ENCODE results near the gene OR2M2.

GRCh38 chr1:248164031-248164430 lies 10.6 kb upstream of the OR2M2 start:
- TF ChIP-seq ZZZ3 (IDR thresholded peaks at IDR 0.05) (no peak), EP300 (IDR thresholded peaks at IDR 0.05; ENCODE audit: low read length) (no peak), TBL1XR1 (IDR thresholded peaks at IDR 0.05; ENCODE audit: low read length in 2 of 2) (no peak), SP2 (IDR thresholded peaks at IDR 0.05; ENCODE audit: extremely low read depth, low read depth, low read length, poor library complexity, severe bottlenecking) (no peak), ZNF583 (CRISPR knock-in tag; IDR thresholded peaks at IDR 0.05) (no peak), ZEB2 (IDR thresholded peaks at IDR 0.05) (no peak), CHD4 (IDR thresholded peaks at IDR 0.05; ENCODE audit: insufficient read depth, insufficient replicate concordance, low read depth, low read length, poor library complexity, severe bottlenecking) (no peak), ATF3 (IDR thresholded peaks at IDR 0.05) (no peak), ATF3 (CRISPR knock-in tag; conservative IDR thresholded peaks at IDR 0.05) (no peak), MNT (conservative IDR thresholded peaks at IDR 0.05) (no peak), ZNF274 (IDR thresholded peaks at IDR 0.05; ENCODE audit: borderline replicate concordance, low read depth, low read length) (no peak), ZBTB34 (CRISPR knock-in tag; IDR thresholded peaks at IDR 0.05) (no peak), CTCF (IDR thresholded peaks at IDR 0.05 in 2 of 3, conservative IDR thresholded peaks at IDR 0.05 in 1 of 3; ENCODE audit: insufficient read depth in 2 of 3, low read depth in 1 of 3, low read length in 3 of 3) (no peak), KLF16 (IDR thresholded peaks at IDR 0.05) (no peak), CHD2 (IDR thresholded peaks at IDR 0.05; ENCODE audit: low read depth, low read length) (no peak)
